Panc1 (cell line): ENCODE measurements around the gene RIC8B. TPM values are rescaled to one million over a fixed set of nuclear protein-coding genes. Genes with fewer than 3 reads are reported as not detected.

Experiments
- ATAC-seq: fragments of 200-7000 bp; cut with Tn5 transposase; 2 replicates; pipeline ENCODE4 v1.9.1; 2020; ENCODE audit warnings: mild to moderate bottlenecking, moderate library complexity
- BruUV-seq: library from RNA; stranded (reverse); fragments of 400-500 nt; replicated peaks from 2 replicates; lab custom pipeline; 2021; lab: Mats Ljungman, UMichigan
- CTCF ChIA-PET: fragments of 300-600 bp; sonication (Branson Sonifier 250); formaldehyde crosslinking; loops from one replicate; lab custom pipeline; 2022; ENCODE audit warnings: antibody characterized with exemption; lab: Charles Lee
- POLR2A ChIA-PET: fragments of 300-600 bp; sonication (Branson Sonifier 250); formaldehyde crosslinking; loops from one replicate; lab custom pipeline; 2022; ENCODE audit warnings: antibody characterized with exemption; lab: Charles Lee
- DNase-seq: peaks from one replicate; pipeline ENCODE4 v3.0.0-alpha.2; 2010; ENCODE audit warnings: low read depth, low spot score
- H3K27ac ChIP-seq: 2 replicates; pipeline ENCODE4 v1.5.1; 2011; ENCODE audit warnings: mild to moderate bottlenecking, low read length, inconsistent platforms
- H3K27me3 ChIP-seq: fragments of 200-500 bp; sonication (Bioruptor generic); 2 replicates; pipeline ENCODE4 v1.6.0; 2014; ENCODE audit warnings: low read length, inconsistent platforms; ENCODE audit not compliant: control insufficient read depth, insufficient read depth
- H3K36me3 ChIP-seq: fragments of 200-500 bp; sonication (Bioruptor generic); 2 replicates; pipeline ENCODE4 v1.5.1; 2014; ENCODE audit warnings: inconsistent platforms, mild to moderate bottlenecking, low read length, moderate library complexity; ENCODE audit not compliant: control insufficient read depth, insufficient read depth
- H3K4me1 ChIP-seq: 2 replicates; pipeline ENCODE4 v1.5.1; 2011; ENCODE audit warnings: inconsistent platforms, mild to moderate bottlenecking, low read length, moderate library complexity; ENCODE audit not compliant: control insufficient read depth, insufficient read depth
- H3K4me3 ChIP-seq, 2 experiments: 2 replicates each; pipeline ENCODE4 v1.5.1; 2011 to 2012; ENCODE audit warnings: low read depth in 2 of 2, low read length in 2 of 2, mild to moderate bottlenecking in 2 of 2, inconsistent platforms in 1 of 2, moderate library complexity in 1 of 2
- H3K9me3 ChIP-seq: fragments of 200-500 bp; sonication (Bioruptor generic); 2 replicates; pipeline ENCODE4 v1.5.1; 2014; ENCODE audit warnings: low read depth, mild to moderate bottlenecking, inconsistent platforms, low read length, moderate library complexity; ENCODE audit not compliant: control insufficient read depth, insufficient read depth
- POLR2AphosphoS5 ChIP-seq: IDR thresholded peaks from 2 replicates; pipeline ENCODE4 v1.6.1; 2012; ENCODE audit warnings: mild to moderate bottlenecking, low read depth, low read length, moderate library complexity
- REST ChIP-seq, 2 experiments: IDR thresholded peaks; 2 replicates each; pipeline ENCODE4 v1.6.1; 2011 to 2012; ENCODE audit warnings: low read depth in 2 of 2, control low read depth in 1 of 2, low read length in 1 of 2, mild to moderate bottlenecking in 1 of 2, moderate library complexity in 1 of 2; ENCODE audit not compliant: insufficient read depth in 1 of 2
- SIN3A ChIP-seq: IDR thresholded peaks from 2 replicates; pipeline ENCODE4 v1.6.1; 2012; ENCODE audit warnings: low read depth, mild to moderate bottlenecking, low read length, moderate library complexity, borderline replicate concordance; ENCODE audit not compliant: insufficient read depth
- TCF7L2 ChIP-seq: IDR thresholded peaks from 2 replicates; pipeline ENCODE4 v1.6.1; 2011; ENCODE audit warnings: mild to moderate bottlenecking, low read depth, low read length, inconsistent platforms
- in situ Hi-C: cut with HindIII; loops from 2 replicates; pipeline ENCODE4 v1.10.0; 2016; ENCODE audit warnings: low sequenced_read_pairs, low pct_unique_long_range_greater_than_20kb
- intact Hi-C: fragments of 100-400 bp; cut with micrococcal nuclease; formaldehyde crosslinking; loops from one replicate; pipeline ENCODE4 v1.10.0; 2022; ENCODE audit not compliant: unreplicated experiment
- total RNA-seq: library from RNA; stranded (reverse); gene quantifications from one replicate; pipeline ENCODE4 v1.2.1, GENCODE V29; 2021; ENCODE audit not compliant: unreplicated experiment
- TF ChIP-seq, protein P1 (sequence below): fragments of 450-650 bp; IDR thresholded peaks from 2 replicates; pipeline ENCODE4 v1.5.1; 2017; ENCODE audit warnings: mild to moderate bottlenecking

The RIC8B gene
- total RNA-seq, 1 experiment from 2014 or later = 16.1 TPM

DNA sequence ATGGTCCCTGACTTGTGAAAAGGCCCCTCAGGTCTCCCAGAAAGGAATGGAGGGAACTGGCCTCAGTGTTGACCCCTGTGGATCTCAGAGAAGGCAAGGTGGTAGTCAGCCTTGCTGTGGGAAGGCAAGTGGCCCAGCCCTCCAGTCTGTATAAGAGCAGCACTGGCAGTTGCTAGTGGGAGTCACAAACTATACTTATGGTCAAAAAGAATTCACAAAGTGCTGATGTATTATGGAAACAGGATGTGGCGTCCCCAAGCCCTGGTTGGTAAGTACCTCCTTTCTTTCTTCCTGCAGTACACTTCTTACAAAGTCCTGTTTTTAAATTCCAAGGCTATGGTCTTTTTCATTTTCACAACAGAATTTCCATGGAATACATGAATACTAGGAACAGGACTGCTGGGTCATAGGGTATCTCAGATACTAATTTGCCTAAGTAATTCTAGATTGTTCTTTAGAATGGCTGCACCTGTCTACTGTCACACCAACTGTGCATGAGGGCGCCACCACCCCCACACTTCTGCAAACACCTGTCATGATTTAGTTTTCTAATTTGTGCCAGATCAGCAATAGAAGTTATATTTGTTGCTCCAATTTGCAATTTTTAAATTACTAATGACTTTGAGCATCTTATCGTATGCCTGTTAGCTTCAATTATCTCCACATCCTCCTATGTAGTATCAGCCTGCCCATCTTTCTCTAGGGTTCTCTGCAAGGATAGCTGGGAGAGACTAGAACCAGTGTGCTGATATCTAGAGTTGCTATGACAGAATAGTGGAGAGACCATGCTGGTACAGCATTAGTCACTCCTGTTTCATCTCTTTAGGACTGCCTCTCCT lies 140.5 kb downstream of the RIC8B start:
- Histone ChIP-seq H3K4me3 (no peak overlapping the region), H3K9me3 (no peaks in the 10 kb centered on the region), H3K36me3 (no peaks in the 10 kb centered on the region), H3K27me3 (no peaks in the 10 kb centered on the region; the same call in 1 of the 2 replicates), H3K4me1 (no peaks in the 10 kb centered on the region), H3K27ac (no peak overlapping the region)
- ATAC-seq (no peak), DNase-seq (no peak)
- POLR2A ChIA-PET = no interaction called here
- CTCF ChIA-PET = no interaction called here
- TF ChIP-seq REST (IDR thresholded peaks at IDR 0.05; ENCODE audit: insufficient read depth in 1 of 2, low read depth in 2 of 2, low read length in 1 of 2) (no peak), POLR2AphosphoS5 (no peak), SIN3A (no peak), TCF7L2 (no peak)
- TF ChIP-seq, protein P1, sequence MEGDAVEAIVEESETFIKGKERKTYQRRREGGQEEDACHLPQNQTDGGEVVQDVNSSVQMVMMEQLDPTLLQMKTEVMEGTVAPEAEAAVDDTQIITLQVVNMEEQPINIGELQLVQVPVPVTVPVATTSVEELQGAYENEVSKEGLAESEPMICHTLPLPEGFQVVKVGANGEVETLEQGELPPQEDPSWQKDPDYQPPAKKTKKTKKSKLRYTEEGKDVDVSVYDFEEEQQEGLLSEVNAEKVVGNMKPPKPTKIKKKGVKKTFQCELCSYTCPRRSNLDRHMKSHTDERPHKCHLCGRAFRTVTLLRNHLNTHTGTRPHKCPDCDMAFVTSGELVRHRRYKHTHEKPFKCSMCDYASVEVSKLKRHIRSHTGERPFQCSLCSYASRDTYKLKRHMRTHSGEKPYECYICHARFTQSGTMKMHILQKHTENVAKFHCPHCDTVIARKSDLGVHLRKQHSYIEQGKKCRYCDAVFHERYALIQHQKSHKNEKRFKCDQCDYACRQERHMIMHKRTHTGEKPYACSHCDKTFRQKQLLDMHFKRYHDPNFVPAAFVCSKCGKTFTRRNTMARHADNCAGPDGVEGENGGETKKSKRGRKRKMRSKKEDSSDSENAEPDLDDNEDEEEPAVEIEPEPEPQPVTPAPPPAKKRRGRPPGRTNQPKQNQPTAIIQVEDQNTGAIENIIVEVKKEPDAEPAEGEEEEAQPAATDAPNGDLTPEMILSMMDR = no peak
- no TSS peak for BruUV-seq
- intact Hi-C loops = loop anchor here (10.0 kb wide), 1 partner anchor 560 kb away; the partner anchor contains the start of gene POLR3B
- in situ Hi-C loops = no loop called here

GRCh38 chr12:106915635-106916026 lies 141.1 kb downstream of the RIC8B start:
- Histone ChIP-seq H3K27ac (no peak overlapping the region), H3K27me3 (no peaks in the 10 kb centered on the region; the same call in 1 of the 2 replicates), H3K4me1 (no peaks in the 10 kb centered on the region), H3K9me3 (no peaks in the 10 kb centered on the region), H3K36me3 (no peaks in the 10 kb centered on the region), H3K4me3 (no peak overlapping the region)
- POLR2A ChIA-PET = no interaction called here
- ATAC-seq (no peak), DNase-seq (no peak)
- TF ChIP-seq SIN3A (no peak), TCF7L2 (no peak), POLR2AphosphoS5 (no peak), REST (IDR thresholded peaks at IDR 0.05; ENCODE audit: insufficient read depth in 1 of 2, low read depth in 2 of 2, low read length in 1 of 2) (no peak)
- TF ChIP-seq, protein P1 = no peak
- CTCF ChIA-PET = no interaction called here
- BruUV-seq = no TSS peak
- in situ Hi-C loops = no loop called here
- intact Hi-C loops = loop anchor here (10.0 kb wide), 1 partner anchor 561 kb away; the partner anchor contains the start of gene POLR3B
